GM19351 (cell line): ENCODE measurements around the gene CD19.
"Not testable (repeated sequence)": the region's sequence is repeated elsewhere in the genome, so short reads cannot be mapped to it uniquely, and the experiment has no call there.

ENCODE experiments used
- ATAC-seq: cut with Tn5 transposase; IDR thresholded peaks from one replicate; pipeline ENCODE4 v1.9.1; 2021; ENCODE audit warnings: mild to moderate bottlenecking, moderate library complexity; ENCODE audit not compliant: unreplicated experiment

CD19 gene

GRCh38 chr16:28980330-28980729 lies 48.6 kb downstream of the CD19 start:
- not testable (repeated sequence) for ATAC-seq

- ATAC-seq: no peak
Observed at GRCh38 chr16:28980929-28981328, 49.2 kb downstream of the CD19 start.

DNA sequence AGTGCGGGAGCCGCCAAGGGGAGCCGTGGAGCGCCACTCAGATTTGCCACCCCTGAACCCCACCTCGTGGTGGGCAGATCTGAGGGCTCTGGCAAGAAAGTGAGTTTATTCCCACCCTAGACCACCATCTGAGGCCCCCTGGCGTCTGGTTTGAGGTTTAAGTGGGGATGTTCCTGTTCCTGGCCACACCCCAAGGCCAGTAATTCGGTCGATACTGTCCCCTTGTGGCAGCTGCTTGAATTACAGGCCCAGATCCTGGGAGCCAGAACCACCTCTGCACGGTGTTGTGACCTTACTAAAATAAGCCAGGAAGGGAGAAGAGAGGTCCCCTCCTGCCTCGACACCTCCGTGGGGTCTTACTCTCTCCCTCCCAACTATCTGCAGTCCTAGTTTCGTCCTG lies 49.7 kb downstream of the CD19 start:
- no peak for ATAC-seq

DNA sequence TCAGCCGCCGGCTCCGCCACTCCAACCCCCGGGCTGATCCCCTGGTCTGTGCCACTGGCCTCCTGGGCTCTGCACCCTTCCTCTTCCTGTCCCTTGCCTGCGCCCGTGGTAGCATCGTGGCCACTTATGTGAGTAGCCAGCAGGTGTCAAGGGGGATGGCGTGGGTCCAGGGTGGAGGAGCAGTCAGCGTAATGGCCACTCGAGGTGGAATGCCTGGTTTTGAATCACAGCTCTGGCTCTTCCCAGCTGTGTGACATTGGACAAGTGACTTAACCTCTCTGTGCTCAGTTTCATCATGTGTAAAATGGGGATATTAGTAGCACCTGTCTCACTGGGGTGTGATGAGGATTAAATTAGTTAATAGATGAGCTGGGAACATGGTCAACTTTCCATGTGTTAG lies 50.6 kb downstream of the CD19 start:
- no peak for ATAC-seq

DNA sequence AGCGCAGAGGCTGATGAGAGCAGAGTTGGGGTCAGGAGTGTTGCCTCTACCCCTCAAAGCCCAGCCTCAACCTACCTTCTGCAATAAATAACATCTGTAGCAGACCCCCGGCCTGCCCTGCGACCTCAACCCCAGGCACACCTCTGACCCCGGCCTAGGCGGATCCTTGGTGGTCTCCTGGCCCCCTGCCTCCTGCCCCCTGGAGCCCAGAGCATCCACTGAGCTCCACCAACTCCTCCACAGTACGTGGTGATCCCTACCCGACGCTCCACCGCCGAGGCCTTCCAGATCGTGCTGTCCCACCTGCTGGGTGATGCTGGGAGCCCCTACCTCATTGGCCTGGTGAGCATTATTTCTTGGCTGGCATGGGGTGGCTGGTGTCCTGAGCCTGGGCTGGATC lies 51.2 kb downstream of the CD19 start:
- ATAC-seq: no peak

- ATAC-seq: no peak
Observed at GRCh38 chr16:28983644-28984043, 51.9 kb downstream of the CD19 start.

- no peak for ATAC-seq
Observed at GRCh38 chr16:28984091-28984490, 52.3 kb downstream of the CD19 start.

DNA sequence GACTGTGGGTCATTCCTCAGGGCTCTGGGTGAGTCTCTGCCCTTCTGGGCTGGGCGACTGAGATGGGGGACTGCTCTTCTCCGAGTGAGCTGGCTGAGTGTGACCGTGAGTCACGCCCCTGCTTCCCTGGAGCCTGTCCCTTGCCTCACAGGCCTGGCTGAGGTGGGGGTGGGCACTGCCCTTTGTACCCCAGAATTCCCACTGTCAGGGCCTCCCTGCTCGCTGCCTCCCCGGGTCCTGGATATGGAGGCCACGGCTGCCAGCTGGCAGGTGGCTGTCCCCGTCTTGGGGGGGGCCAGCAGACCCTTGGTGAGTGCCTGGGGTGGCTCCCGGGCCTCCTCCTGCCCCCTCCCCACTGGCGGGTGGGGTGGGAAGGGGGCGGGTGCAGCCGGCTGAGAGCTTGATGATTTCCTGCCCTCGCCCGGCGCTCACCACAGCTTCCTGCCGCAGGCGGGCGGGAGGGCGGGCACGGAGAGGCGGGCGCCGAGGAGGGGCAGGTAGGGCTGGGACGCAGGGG lies 52.9 kb downstream of the CD19 start, which contains the start of gene LAT:
Gene LAT, plus strand, starts transcription at position 434 of the 517 bp plus-strand sequence. CDS start 366 bp downstream, outside the sequence.
- ATAC-seq: no peak

- ATAC-seq: no peak
Observed at GRCh38 chr16:28985211-28986041, 53.7 kb downstream of the CD19 start.

DNA sequence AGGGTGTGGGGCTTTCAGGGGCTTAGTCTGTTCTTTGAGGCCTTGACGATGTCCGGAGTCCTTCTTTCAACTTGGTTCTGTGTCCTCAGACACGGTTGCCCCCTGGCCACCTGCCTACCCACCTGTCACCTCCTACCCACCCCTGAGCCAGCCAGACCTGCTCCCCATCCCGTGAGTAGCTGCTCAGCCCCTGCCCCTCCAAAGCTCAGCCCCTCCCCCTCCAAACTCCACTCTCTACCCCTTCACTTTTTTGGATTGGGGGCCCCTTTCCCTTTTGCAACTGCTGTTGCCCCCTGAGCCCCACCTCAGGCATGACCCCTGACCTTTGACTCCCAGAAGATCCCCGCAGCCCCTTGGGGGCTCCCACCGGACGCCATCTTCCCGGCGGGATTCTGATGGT lies 54.3 kb downstream of the CD19 start:
- ATAC-seq: no peak

- no peak for ATAC-seq
Observed at GRCh38 chr16:28986492-28986891, 54.7 kb downstream of the CD19 start.

- ATAC-seq: no peak
Observed at GRCh38 chr16:28987170-28987853, 55.5 kb downstream of the CD19 start.
